HG03196 (cell line): ENCODE measurements around the gene NBL1.

ENCODE experiments used
- ATAC-seq: cut with Tn5 transposase; IDR thresholded peaks from one replicate; pipeline ENCODE4 v1.9.1; 2021; ENCODE audit not compliant: unreplicated experiment

NBL1 gene

DNA sequence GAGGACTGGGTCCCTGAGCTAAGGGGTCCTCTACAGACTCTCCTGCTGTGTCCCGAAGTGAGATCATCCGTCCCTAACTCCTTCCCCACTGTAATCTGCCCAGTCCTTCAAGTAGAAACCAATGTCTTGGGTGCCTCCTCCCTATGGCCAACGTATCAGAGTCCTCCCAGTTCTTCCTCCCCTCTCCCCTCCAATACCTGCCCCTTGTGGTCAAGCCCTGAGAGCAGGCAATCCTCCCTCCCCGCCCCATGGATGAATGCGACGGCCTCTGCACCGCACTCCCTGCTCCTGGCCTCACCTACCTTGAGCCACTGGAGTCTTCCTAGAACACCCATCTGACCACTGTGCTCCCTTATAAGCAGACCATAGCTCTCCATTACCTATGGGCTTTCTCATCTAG is 51.7 kb downstream of the NBL1 start:
- ATAC-seq = no peak

DNA sequence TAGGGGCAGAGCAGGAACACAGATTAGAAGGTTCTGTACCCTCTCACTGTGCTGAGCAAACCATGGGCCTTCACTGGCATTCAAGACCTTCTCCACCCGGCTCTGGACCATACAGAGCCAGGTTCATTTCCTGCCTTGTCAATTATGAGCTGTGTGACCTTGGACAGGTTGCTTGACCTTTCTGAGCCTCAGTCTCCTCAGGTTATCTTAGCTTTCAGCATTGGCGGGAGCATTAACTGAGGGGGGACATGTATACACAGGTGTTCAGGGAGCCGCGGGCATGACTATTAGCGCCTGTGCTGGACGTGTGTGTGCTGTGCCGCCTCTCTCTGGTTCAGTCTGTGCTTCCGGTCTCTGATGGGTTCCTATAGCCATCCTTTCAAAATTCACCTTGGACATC is 52.7 kb downstream of the NBL1 start:
- no peak for ATAC-seq

- ATAC-seq = no peak
Observed at GRCh38 chr1:19698181-19698580, 54.1 kb downstream of the NBL1 start.

GRCh38 chr1:19700079-19700777 is 56.1 kb downstream of the NBL1 start:
- no peak for ATAC-seq

DNA sequence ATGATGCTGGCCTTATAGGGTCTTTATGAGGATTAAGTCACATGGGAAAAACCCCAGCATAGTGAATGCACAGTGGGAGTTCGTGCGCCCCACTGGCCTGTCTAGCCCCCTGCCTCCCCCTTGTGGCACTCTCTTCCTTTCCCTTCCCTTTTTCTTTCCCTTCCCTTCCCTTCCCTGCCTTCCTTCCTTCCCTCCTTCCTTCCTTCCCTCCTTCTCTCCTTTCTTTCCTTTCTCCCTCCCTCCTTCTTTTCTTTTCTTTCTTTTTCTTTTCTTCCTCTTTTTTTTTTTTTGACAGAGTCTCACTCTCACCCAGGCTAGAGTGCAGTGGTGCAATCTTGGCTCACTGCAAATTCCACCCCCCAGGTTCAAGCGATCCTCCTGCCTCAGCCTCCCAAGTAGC is 59.2 kb downstream of the NBL1 start:
- ATAC-seq = no peak

DNA sequence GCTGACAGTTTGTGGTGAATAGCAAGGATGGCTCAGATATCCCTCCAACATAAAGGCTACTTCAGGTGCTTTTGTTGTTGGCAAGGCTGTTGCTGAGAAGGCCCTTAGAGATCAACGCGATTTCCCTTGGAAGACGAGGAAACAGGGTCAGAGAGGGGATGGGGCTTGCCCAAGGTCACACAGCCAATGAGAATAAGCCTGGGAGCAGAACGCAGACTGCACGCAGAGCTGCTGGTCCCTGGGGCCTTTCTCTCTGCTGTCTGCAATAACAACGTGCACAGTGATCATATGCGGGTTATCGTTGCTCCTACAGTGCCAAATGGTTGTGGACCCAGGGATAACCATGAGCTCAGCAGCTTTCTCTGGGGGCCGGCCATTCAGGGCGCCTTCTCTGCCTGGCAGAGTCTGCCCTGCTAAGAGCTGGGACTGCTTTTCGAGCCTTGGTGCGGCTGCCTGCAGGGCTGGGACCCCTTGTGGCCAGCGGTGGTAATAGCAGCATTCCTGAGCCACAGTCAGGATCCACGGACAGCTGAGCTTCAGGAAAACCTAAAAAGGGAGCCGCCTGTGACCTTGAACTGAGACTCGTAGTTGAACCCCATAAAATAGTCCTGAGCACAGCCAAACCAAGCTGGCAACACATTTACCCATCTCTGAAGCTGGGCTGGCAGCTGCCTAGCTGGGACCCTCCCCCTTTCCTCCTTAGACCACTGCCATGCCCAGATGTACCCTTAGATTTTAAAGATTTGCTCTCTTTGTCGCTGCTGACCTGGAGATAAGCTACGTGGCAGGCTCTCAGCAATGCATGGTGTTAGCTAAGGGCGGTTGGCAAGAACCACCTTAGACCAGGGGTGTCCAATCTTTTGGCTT is 60.4 kb downstream of the NBL1 start:
- ATAC-seq = no peak

DNA sequence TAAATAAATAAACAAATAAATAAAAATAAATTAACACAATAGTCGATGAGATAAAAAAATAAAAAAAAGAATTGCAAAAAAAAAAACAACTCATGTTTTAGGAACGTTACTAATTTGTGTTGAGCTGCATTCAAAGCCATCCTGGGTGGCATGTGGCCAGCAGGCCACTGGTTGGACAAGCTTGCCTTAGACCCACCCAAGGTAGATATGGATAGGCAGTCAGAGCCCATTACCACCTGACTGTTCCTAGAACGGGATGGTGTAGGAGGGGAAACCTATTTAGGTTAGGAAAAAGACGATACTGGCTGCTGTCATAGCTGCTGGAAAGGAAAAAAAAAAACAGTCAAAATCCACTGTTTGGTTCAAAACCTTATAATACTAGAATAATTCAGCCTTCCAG is 61.4 kb downstream of the NBL1 start:
- ATAC-seq = no peak

DNA sequence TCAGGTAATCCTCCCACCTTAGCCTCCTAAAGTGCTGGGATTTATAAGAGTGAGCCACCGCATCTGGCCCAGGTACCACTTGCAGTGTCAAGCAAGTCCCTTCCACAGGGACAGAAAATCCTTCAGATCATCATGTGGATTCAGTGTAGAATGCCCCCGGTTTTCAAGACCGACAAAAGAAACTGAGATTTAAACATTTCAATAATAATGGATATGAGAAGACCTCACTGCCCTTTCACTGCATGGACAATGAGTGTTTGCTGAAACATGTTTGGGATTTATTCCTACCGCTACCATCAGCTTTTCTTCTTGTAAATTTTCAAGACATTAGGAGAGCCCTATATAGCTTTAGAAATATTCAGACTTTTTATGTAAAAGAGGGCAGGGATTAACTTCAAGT is 62.0 kb downstream of the NBL1 start:
- ATAC-seq = no peak
